Cerebellar nuclear complex (tissue), 1 donor: ENCODE data around the gene ATP9B.
"Not testable (repeated sequence)": the region's sequence is repeated elsewhere in the genome, so short reads cannot be mapped to it uniquely, and the experiment has no call there.

Source experiments
- DNase-seq, 2 experiments: peaks; one replicate each; lab custom pipeline; 2025; lab: John Stamatoyannopoulos, UW

The ATP9B gene

DNA sequence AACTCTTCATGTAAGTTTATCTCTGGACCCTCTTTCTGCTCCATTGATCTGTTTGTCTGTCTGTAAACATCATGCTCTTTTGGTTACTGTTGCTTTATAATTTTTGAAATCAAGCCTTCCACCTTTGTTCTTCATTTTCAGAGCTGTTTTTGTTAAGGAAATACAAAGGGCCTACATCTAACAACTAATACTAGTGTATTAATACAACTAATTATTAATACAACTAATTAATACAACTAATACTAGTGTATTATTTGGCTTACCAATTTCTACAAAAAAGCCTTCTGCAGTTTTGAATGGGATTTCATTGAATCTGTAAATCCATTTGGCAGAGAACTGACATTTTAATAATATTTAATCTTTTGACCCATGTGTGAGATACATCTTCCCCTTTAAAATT, 66.7 kb downstream of the ATP9B start:
- no peak for DNase-seq

- no peak for DNase-seq
These were observed 67.5 kb downstream of the ATP9B start for GRCh38 chr18:79136742-79137141.

GRCh38 chr18:79139206-79139605, 70.0 kb downstream of the ATP9B start:
- DNase-seq: no peak

GRCh38 chr18:79147014-79147413, 77.8 kb downstream of the ATP9B start:
- DNase-seq: no peak

- DNase-seq: no peak
These were observed 82.0 kb downstream of the ATP9B start for GRCh38 chr18:79151191-79151590.

GRCh38 chr18:79156327-79156726, 87.1 kb downstream of the ATP9B start:
- no peak for DNase-seq

GRCh38 chr18:79164706-79165105, 95.5 kb downstream of the ATP9B start:
- no peak for DNase-seq

GRCh38 chr18:79166702-79167101, 97.5 kb downstream of the ATP9B start:
- DNase-seq: no peak

DNA sequence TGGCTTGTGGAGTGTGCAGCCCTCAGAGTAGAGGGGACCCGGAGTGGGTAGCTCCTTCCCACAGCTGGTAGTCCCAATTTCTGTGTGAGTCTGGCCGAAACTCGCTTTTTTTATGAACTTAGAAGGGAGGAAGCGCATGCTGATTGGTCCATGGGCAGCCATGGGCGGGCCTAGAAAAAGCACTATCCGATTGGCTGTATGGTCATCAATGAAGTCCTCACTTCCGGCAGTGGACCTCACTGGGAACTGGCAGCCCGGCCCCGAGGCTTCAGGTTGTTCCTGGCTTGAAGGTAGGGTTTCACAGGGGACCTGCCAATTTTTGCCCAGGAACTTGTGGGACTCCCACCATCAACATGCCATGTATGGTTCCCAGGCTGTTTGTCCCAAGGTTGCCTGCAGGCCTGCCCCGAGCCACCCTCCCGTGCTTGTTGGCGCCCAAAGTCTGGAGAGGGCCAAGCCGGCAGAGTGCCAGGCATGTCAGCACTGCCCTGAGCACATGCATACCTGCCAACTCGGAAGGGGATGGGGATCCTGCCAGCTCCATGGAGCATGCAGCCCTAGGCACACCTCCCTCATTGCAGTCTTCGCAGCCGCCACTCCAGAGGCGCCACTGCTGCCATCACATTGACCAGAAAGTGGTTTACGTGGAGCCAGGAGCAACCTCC, 98.5 kb downstream of the ATP9B start:
- peak; percentile 4 to 24 for DNase-seq

DNA sequence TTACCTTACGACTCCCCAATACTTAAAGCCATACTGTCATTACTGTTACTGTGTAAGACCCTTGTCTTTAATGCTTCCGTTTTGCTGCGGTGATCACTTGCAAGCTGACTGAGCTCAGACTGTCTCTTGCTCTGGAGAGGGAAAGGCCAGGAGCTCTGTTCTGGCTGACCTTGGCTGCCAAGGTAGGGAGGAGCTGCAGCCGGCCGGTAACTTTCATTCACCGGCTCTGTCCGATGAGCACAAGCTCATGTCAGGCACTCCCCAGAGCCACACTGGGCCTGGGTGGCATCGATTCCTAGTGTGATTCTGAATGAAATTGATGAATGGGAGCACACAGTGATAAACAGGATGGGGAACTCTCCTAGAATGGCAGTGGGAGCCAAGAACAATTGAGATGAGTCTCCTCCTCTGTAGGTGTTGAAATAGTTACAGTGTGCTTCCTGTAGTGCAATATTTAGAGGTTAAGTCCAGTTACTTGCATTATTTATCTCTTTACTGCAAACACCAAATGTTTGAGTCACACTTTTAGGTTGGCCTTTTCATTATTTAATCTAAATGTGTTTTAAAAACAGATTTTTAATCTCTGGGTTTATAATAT, 100.9 kb downstream of the ATP9B start:
- DNase-seq: no peak

GRCh38 chr18:79172331-79172730, 103.1 kb downstream of the ATP9B start:
- not testable (repeated sequence) for DNase-seq

- no peak for DNase-seq
These were observed 104.5 kb downstream of the ATP9B start for GRCh38 chr18:79173742-79174141.

DNA sequence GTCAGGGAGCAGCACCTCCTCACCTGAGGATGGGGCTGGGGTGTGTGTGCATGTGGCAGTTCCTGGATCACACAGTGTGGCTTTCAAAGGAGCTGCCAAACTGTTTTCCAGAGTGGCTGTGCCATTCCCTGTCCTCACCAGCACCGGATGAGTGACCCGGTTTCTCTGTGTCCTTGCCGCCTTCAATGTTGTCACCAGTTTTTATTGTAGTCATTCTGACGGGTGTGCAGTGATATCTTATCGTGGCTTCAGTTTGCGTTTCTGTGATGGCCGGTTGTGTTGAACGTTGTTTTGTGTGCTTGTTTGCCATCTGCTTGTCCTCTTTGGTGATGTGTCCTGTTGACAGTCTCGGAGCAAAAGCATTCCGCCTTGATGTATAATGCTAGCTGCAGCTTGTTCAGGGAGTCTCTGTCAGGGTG, 108.9 kb downstream of the ATP9B start:
- no peak for DNase-seq

DNA sequence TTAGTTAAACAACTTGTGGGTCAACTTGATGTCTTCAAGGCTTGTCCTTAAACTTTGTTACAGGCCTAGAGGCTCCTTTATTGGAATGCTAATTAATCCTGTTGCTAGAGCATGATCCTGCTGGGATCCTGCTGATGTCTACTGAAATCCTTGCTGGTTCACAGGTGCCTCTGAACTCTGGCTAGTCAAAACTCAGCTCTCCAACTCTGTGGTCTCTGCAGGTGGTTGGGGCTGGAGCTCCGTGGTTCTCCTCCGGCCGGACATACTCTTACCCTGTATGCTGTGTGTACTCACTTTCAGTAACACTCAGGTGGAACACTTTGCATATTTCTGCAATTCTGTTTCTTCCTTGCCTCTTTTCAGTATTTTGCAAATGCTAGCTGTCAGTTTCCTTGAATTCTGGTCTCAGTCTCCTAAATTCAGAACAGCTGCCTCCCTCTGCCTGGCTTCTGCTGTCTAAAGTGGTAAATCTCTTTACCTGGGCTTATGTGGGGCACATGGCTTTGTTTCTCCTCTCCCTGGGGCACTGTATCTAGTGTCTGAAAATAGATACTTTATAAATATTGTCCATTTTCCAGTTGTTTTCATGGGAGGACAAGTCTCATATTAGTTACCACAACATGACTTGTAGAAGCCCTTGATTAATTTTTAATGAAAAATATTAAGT, 113.0 kb downstream of the ATP9B start:
- DNase-seq: no peak

GRCh38 chr18:79185648-79186047, 116.5 kb downstream of the ATP9B start:
- DNase-seq: no peak

- DNase-seq: no peak
These were observed 117.5 kb downstream of the ATP9B start for GRCh38 chr18:79186649-79187048.

- DNase-seq: no peak
These were observed 118.5 kb downstream of the ATP9B start for GRCh38 chr18:79187532-79188277.

GRCh38 chr18:79191418-79191817, 122.2 kb downstream of the ATP9B start:
- DNase-seq: no peak

- DNase-seq: no peak
These were observed 122.8 kb downstream of the ATP9B start for GRCh38 chr18:79191956-79192355.

DNA sequence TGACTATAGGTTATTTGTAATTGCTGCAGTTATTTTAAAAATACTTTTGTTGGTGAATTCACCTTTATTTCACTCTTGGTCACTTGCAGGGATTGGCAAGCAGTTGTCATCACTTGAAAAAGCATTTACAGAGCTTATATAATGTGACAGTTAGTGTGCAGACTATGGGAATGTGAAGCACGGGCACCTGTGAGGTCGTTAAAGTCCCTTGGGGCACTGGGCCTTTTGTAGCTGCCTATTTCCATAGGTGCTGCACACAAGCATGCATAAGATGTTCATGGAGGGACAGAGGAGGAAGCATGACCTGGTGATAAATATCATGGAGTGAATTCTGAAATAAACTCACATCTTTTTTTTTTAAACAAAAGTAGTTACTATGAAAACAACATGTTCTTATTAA, 124.6 kb downstream of the ATP9B start:
- DNase-seq: no peak

DNA sequence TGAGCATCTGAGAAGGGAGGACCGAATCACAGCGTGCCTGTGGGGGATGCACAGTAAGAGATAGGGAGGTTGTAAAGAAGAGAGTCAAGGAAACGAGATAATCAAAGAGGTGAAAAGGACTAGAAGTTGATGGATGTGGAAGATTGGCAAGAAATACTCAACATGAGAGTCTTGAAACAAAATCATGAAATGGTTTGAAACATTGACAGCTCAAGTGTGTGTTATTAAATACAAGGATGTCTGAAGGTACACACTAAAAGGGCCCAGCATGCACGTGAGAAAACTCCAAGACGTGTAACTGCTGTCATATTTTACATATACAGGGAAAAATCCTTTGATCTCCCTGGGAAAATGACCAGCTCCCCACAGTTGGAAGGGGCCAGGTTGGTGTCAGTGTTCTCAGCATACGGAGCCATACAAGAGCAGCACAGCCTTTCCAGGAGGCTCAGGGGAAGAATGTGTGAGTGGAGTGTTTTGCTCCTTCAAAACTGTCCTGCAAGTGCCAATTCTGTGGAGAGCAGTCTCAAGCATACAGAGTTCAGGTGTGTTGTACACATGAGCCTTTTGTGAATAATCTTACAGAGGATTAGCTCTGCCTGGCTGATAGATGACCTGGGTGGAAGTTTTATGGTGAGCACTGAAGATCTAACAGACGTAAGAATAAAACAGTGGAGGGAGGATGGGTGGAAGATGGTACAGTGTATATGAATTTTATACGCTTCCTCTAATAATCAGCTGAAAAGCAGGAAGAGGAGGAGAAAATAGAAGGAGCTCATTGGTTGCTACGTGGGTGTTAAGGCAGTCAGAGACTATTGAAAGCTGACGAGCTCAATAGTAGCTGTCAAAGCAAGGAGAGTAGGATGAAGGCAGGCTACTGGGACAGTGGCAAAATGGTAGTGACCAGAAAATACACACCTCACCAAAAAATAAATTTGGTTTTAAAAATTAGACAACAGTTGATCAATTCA, 126.8 kb downstream of the ATP9B start:
- DNase-seq: no peak

- DNase-seq: no peak
These were observed 128.3 kb downstream of the ATP9B start for GRCh38 chr18:79197531-79197930.
